ENCODE data around the gene MSGN1.

DNA sequence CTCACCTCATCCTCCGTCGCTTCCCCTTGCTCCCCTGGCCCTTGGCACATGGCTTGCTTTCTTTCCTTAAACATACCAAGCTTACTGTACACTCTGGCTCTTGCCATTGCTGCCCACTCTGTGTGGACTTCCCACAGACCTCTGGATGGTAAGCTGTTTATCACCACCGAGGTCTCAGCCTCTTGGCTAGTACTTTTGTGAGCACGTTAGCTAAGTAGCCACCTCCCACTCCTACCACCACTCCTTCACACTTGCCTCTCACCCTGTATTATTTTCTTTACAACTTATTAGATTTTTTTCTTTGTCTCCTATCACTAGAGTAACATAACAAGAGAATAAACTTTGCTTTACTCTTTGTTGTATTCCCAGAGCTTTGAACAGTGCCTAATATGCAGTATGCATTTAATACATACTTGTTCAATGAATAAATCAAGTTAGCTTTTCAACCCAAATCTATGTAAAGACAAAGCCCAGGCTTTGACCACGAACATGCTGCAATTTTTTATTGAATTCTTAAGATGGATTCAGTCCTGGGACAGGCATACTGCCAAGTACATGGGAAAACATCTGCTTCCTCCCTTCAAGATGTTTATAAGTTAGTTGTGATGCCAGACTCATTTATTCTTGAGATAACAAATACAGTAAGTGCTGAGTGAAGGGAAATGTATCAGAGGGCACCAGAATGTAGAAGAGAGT, 25.0 kb upstream of the MSGN1 start:
- TF ChIP-seq POLR2A (IDR thresholded peaks at IDR 0.05) (no peak), CTCF (IDR thresholded peaks at IDR 0.05) (no peak)

Data from esophagus squamous epithelium (tissue), 4 donors.